GM12875 (cell line): ENCODE data around the gene ANKH.

Experiments used
- H3K4me3 ChIP-seq: one replicate; pipeline ENCODE4 v1.5.1; 2011; ENCODE audit warnings: low read depth, low read length, control low read depth
- CTCF ChIP-seq: IDR thresholded peaks from 2 replicates; pipeline ENCODE4 v1.5.1; 2011; ENCODE audit warnings: low read depth, mild to moderate bottlenecking, control low read depth, inconsistent platforms, low read length, moderate library complexity, borderline replicate concordance; ENCODE audit not compliant: insufficient read depth

The ANKH gene

GRCh38 chr5:14674983-14675854 lies 196.4 kb downstream of the ANKH start:
- TF ChIP-seq CTCF = no peak
- peak overlapping the region; percentile 15 for H3K4me3 ChIP-seq

DNA sequence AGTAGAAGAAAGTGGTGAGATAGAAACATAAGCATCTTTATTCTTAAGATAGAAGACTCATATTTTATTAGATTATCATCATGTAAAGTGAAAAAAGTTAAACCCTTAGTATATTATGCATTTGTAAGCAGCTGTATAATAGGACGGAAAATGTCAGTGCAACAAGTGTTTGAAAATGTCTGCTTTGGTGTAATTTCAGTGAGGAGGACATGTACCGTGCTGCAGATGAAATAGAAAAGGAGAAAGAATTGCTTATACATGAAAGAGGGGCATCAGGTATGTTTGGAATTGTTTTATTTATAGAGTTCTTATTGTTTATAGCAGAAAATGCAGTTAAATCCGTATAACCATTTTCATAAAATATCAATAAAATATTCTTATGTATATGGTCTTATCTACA lies 198.1 kb downstream of the ANKH start:
- TF ChIP-seq CTCF = no peak

GRCh38 chr5:14672484-14673394 lies 198.8 kb downstream of the ANKH start:
- H3K4me3 ChIP-seq = peak overlapping the region; percentile 38
- TF ChIP-seq CTCF = no peak

More for the DNA sequence above, 198.1 kb downstream of the ANKH start:
- no peak overlapping the region for H3K4me3 ChIP-seq

GRCh38 chr5:14672082-14672481 lies 199.5 kb downstream of the ANKH start:
- H3K4me3 ChIP-seq = peak overlapping the region; percentile 38
- no peak for TF ChIP-seq CTCF

DNA sequence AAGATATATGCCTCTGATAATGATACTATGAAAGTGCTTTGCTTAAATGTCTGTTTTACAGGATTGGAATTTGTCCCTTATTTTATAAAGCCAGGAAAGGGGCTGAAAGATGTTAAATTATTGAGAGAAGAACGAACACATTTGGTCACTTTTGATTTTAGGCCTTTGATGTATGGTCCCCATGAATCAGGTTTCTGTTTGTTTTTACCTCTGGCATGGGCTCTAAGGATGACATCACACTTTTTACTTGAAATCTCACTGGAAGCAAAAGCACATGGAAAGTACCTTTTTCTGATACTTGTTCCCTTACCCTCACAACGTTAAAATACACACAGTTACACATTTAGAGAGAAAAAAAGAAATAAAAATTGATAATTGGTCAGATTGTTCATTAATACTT lies 200.2 kb downstream of the ANKH start:
- H3K4me3 ChIP-seq = no peak overlapping the region
- TF ChIP-seq CTCF = no peak

DNA sequence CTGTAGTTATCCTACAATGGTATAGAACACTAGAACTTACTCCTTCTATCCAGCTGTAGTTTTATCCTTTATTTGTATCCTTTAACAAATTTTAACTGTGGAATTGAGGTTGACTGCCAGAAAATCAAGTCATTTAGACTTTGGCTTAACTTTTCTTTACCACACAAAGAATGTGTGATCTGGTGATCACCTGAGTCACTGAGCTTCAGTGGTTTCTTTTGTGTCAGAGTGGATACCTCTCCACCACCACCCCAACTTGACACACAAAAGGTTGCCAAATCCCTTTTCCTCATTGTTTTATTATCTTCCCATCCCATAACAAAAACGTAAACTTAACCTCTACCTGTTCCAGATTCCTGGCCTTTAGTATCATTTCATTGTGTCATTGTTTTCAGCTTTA lies 201.6 kb downstream of the ANKH start:
- H3K4me3 ChIP-seq = no peak overlapping the region
- TF ChIP-seq CTCF = no peak
